Measurements from ENCODE around the gene TRNAU1AP.

The TRNAU1AP gene

DNA sequence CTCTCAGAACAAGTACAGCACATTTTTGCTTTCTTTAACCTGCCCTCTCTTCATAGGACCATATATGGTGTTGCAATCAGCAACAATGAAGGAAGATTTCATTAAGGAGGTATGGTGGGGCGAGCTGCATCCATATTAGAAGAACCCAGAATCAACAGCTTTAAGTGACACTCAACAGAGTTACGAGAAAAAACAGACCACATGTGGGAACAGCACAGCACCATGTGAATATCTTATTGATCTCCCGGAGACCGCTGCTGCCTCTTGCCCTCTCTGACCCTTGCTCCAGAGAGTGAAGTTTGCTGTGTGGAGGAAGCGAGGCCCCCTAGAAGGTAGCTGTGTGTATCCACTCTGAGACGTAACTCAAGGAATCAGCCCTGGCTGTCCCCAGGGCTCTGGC is 52.1 kb downstream of the TRNAU1AP start:
- no peak for DNase-seq (ENCODE audit: low spot score)

DNA sequence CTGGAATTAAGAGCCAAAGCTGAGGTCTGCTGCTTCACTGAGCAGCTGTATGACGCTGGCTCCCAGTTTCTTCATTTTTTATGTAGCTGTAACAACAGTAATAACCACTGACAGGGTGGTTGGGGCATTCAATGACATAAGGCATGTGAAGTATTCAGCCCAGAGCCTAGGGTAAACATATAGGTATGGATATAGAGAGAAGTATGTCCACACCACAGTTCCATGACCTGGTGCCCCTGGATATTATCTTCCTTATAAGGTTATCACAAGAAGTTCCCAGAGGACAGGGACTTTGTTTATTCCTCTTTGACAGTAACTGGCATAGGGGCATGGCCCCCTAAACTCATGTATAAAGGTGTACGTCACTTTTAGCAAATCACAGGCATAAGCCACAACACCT is 53.9 kb downstream of the TRNAU1AP start:
- DNase-seq (ENCODE audit: low spot score): no peak

DNA sequence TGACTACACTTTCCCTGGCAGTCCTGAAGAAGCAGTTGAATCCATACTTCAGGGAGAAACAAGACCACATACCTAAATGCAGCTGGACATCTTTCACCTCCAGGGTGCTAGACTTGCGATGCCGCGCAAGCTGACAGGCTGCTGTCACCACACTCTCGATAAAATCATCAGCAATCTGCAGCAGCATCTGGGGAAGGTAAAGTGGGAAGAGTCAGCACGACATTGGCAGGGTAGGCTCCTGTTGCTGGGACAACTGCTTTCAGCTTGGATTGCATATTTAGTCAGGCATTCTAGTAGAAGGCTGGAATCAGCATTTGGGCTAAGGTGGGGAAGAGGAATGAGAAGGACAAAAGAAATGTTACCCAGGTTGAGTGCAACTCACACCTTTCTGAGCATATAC is 60.3 kb downstream of the TRNAU1AP start:
- DNase-seq (ENCODE audit: low spot score): no peak
